ENCODE measurements around the gene ADAMTSL2.

ADAMTSL2 gene

DNA sequence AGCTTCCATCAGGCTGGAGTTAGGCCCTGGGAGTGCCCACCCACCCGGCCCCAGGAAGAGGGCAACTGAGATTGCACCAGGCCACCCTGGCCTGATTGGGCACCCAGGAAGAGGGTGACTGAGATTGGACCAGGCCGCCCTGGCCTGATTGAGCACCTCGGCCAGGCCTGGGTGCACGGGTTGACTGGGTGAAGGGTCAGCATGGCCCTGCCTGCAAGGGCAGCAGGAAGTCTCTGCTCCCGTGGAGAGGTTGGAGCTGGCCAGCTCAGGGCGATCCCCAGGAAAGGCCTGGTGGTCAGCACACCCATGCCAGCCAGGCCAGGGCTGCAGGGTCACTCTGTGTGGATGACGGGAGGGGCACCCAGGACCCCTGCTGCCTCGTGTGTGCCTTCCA is 11.8 kb downstream of the ADAMTSL2 start:
- no peaks in the 10 kb centered on the region for H3K36me3 ChIP-seq (ENCODE audit: control insufficient read depth, insufficient read depth, low read length)
- H3K9me3 ChIP-seq (ENCODE audit: control insufficient read depth, low read length), result no peaks in the 10 kb centered on the region
- H3K9ac ChIP-seq (ENCODE audit: low read length), result no peak overlapping the region
- H3K4me3 ChIP-seq (ENCODE audit: low read length), result no peak overlapping the region
- H3K27me3 ChIP-seq (ENCODE audit: control insufficient read depth, insufficient read depth, low read length), result no peaks in the 10 kb centered on the region
- H3K4me1 ChIP-seq (ENCODE audit: control insufficient read depth, insufficient read depth, low read length), result no peaks in the 10 kb centered on the region

DNA sequence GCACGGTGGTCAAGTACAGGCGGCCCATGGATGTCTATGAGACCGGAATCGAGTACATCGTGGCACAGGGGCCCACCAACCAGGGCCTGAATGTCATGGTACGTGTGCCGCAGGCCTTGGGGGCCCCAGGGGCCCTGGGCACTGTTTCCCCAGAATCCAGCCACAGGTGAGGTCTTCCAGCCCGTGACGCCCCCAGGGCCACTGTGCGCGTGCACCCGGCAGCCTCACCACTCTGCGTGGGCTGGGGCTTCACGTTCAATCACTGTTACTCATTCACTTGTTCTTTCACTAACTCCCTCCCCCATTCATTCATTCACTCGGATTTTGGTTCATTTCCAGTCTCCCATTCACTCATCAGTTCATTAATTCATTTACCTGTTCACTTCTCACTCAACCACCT is 12.6 kb downstream of the ADAMTSL2 start:
- Histone ChIP-seq H3K36me3 (ENCODE audit: control insufficient read depth, insufficient read depth, low read length) (no peaks in the 10 kb centered on the region), H3K27me3 (ENCODE audit: control insufficient read depth, insufficient read depth, low read length) (no peaks in the 10 kb centered on the region), H3K4me1 (ENCODE audit: control insufficient read depth, insufficient read depth, low read length) (no peaks in the 10 kb centered on the region), H3K9ac (ENCODE audit: low read length) (no peak overlapping the region), H3K9me3 (ENCODE audit: control insufficient read depth, low read length) (no peaks in the 10 kb centered on the region), H3K4me3 (ENCODE audit: low read length) (no peak overlapping the region)

DNA sequence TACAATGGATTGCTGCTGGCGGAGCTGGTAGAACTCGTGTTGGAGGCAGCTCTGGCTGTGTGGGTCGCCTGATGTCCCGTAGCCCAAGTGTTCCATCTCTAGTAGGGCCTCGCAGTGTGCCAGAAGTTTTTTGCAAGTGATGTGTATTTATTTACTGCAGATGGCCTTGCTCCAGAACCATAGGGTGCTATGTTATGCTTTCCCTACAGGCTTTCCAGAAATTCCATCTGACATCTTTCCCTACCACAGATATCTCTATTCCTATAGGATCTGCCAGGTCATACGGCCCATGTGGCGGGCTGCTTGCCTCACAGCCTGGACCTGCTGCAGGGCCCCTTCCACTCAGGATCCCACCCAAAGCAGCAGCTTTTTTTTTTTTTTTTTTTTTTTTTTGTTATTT is 16.9 kb downstream of the ADAMTSL2 start:
- Histone ChIP-seq H3K9me3 (ENCODE audit: control insufficient read depth, low read length) (no peaks in the 10 kb centered on the region), H3K4me3 (ENCODE audit: low read length) (no peak overlapping the region), H3K4me1 (ENCODE audit: control insufficient read depth, insufficient read depth, low read length) (no peaks in the 10 kb centered on the region), H3K9ac (ENCODE audit: low read length) (no peak overlapping the region), H3K36me3 (ENCODE audit: control insufficient read depth, insufficient read depth, low read length) (no peaks in the 10 kb centered on the region), H3K27me3 (ENCODE audit: control insufficient read depth, insufficient read depth, low read length) (no peaks in the 10 kb centered on the region)

DNA sequence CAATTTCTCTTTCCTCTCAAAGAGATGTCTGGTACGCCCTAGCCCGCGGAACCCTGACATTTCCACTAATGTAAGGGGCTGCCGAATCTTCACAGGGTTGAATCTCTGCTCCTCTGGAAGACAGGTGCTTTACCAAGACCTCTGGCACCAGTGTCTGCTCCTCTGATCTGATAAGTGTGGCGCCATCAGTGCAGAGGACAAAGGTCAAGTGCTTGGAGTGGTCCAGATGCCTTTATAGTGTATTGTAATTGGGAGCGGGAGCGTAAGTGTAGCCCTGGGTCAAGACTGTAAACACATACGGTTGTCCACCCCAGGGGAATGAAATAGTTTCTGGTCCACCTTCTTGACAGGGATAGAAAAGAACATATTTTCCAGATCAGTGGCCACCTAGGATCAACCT is 17.7 kb downstream of the ADAMTSL2 start:
- no peaks in the 10 kb centered on the region for H3K9me3 ChIP-seq (ENCODE audit: control insufficient read depth, low read length)
- no peaks in the 10 kb centered on the region for H3K27me3 ChIP-seq (ENCODE audit: control insufficient read depth, insufficient read depth, low read length)
- H3K36me3 ChIP-seq (ENCODE audit: control insufficient read depth, insufficient read depth, low read length), result no peaks in the 10 kb centered on the region
- no peak overlapping the region for H3K9ac ChIP-seq (ENCODE audit: low read length)
- H3K4me1 ChIP-seq (ENCODE audit: control insufficient read depth, insufficient read depth, low read length), result no peaks in the 10 kb centered on the region
- no peak overlapping the region for H3K4me3 ChIP-seq (ENCODE audit: low read length)

DNA sequence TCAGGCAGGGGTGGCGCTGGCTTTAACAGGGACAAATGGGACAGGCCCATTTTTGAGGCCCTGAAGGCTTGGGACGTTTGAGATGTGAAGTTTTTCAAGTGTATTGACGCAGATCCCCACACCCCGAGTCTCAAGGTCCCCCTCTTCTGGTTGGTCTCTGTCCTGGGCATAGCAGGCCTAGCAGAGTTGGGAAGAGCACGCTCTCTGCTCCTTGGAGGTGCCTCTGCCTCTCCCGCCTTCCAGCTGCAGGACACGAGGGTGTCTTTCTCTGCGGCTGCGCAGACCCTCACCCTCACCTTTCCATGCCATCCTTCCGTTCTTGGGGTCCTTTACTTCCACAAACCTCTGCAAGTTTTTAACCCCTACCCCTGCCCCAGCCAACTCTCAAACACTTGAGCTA is 18.6 kb downstream of the ADAMTSL2 start:
- Histone ChIP-seq H3K4me1 (ENCODE audit: control insufficient read depth, insufficient read depth, low read length) (peaks cover 2% of the 10 kb centered on the region), H3K4me3 (ENCODE audit: low read length) (no peak overlapping the region), H3K36me3 (ENCODE audit: control insufficient read depth, insufficient read depth, low read length) (no peaks in the 10 kb centered on the region), H3K9me3 (ENCODE audit: control insufficient read depth, low read length) (no peaks in the 10 kb centered on the region), H3K27me3 (ENCODE audit: control insufficient read depth, insufficient read depth, low read length) (no peaks in the 10 kb centered on the region), H3K9ac (ENCODE audit: low read length) (no peak overlapping the region)

DNA sequence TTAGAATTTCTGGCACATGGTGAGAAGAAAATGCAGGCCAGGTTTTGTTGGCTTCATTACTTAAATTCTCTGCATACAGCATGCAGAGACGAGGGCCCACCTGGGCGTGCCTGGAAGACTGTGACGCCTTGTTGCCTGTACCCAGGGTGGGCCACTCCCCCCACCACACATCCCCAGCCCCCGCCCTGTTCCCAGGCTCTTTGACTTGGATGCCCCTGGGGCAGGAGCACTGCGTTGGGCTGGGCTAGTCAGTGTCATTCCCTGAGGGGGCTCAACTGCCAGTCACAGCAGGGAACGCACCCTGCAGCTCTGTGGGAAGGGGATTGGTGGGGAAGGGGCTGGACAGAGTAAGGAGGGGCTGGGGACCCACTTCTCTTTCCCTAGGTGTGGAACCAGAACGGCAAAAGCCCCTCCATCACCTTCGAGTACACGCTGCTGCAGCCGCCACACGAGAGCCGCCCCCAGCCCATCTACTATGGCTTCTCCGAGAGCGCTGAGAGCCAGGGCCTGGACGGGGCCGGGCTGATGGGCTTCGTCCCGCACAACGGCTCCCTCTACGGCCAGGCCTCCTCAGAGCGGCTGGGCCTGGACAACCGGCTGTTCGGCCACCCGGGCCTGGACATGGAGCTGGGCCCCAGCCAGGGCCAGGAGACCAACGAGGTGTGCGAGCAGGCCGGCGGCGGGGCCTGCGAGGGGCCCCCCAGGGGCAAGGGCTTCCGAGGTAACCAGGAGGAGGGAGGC is 19.6 kb downstream of the ADAMTSL2 start:
- Histone ChIP-seq H3K4me3 (ENCODE audit: low read length) (no peak overlapping the region), H3K9ac (ENCODE audit: low read length) (no peak overlapping the region), H3K36me3 (ENCODE audit: control insufficient read depth, insufficient read depth, low read length) (no peaks in the 10 kb centered on the region), H3K9me3 (ENCODE audit: control insufficient read depth, low read length) (no peaks in the 10 kb centered on the region), H3K27me3 (ENCODE audit: control insufficient read depth, insufficient read depth, low read length) (no peaks in the 10 kb centered on the region), H3K4me1 (ENCODE audit: control insufficient read depth, insufficient read depth, low read length) (peaks cover 11% of the 10 kb centered on the region)

DNA sequence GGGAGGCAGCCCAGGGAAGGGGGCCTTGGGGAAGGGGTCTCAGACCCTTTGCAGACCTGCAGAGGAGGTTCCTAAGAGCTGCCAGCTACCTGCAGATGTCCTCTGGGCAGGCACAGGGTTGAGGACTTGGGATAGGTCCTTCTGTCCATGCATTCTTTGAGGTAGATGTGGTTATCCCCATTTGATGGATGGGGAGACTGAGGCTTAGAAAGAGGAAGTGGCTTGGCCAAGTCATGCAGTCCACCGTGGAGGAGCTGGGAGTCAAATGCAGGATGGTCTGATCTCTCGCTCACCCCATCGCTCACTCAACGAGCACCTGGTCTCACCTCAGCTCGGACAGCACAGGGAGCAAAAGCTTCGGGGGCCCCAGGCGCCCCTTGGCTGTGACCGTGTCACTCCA is 20.2 kb downstream of the ADAMTSL2 start:
- Histone ChIP-seq H3K36me3 (ENCODE audit: control insufficient read depth, insufficient read depth, low read length) (no peaks in the 10 kb centered on the region), H3K4me3 (ENCODE audit: low read length) (no peak overlapping the region), H3K4me1 (ENCODE audit: control insufficient read depth, insufficient read depth, low read length) (peaks cover 11% of the 10 kb centered on the region), H3K9ac (ENCODE audit: low read length) (no peak overlapping the region), H3K27me3 (ENCODE audit: control insufficient read depth, insufficient read depth, low read length) (no peaks in the 10 kb centered on the region), H3K9me3 (ENCODE audit: control insufficient read depth, low read length) (no peaks in the 10 kb centered on the region)

DNA sequence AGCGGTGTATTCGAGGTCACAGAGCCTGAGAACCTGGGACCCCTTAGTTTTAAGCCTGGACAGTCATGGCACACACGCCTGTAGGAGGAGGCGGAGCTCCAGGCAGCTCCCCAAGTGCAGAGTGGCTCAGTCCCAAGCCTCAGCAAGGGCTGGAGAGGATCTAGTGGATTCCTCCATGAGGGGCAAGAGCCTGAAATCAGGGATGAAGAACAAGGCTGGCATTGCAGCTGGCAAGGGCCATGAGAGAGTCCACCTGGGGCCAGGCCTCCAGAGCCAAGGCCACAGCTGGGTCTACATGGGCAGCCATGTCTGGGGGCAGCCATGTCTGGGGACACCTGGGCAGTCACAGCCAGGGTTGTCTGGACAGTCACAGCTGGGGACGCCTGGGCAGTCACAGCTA is 21.9 kb downstream of the ADAMTSL2 start:
- no peak overlapping the region for H3K4me3 ChIP-seq (ENCODE audit: low read length)
- H3K36me3 ChIP-seq (ENCODE audit: control insufficient read depth, insufficient read depth, low read length), result no peaks in the 10 kb centered on the region
- no peaks in the 10 kb centered on the region for H3K9me3 ChIP-seq (ENCODE audit: control insufficient read depth, low read length)
- peaks cover 11% of the 10 kb centered on the region for H3K4me1 ChIP-seq (ENCODE audit: control insufficient read depth, insufficient read depth, low read length)
- H3K9ac ChIP-seq (ENCODE audit: low read length), result no peak overlapping the region
- no peaks in the 10 kb centered on the region for H3K27me3 ChIP-seq (ENCODE audit: control insufficient read depth, insufficient read depth, low read length)

DNA sequence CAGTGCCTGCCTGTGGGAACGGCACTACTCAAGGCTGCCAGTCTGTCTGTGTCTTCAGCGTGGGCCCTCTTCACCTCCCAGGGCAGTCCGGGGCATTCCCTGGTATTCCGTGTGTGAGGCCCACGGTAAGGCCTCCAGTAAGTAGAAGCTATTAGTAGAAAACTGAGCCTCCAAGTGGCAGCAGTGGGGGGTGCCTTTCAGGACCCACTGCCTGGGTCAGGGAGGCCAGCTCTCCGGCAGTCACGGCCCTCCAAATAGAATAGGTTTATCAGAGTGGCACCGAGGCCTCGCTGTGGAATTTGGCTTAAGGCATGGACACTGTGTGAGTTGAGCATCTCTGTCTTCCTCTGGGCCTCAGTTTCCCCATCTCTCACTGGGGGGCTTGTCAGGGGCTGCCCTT is 23.1 kb downstream of the ADAMTSL2 start:
- Histone ChIP-seq H3K9ac (ENCODE audit: low read length) (no peak overlapping the region), H3K9me3 (ENCODE audit: control insufficient read depth, low read length) (no peaks in the 10 kb centered on the region), H3K4me3 (ENCODE audit: low read length) (no peak overlapping the region), H3K27me3 (ENCODE audit: control insufficient read depth, insufficient read depth, low read length) (no peaks in the 10 kb centered on the region), H3K4me1 (ENCODE audit: control insufficient read depth, insufficient read depth, low read length) (peaks cover 11% of the 10 kb centered on the region), H3K36me3 (ENCODE audit: control insufficient read depth, insufficient read depth, low read length) (no peaks in the 10 kb centered on the region)

DNA sequence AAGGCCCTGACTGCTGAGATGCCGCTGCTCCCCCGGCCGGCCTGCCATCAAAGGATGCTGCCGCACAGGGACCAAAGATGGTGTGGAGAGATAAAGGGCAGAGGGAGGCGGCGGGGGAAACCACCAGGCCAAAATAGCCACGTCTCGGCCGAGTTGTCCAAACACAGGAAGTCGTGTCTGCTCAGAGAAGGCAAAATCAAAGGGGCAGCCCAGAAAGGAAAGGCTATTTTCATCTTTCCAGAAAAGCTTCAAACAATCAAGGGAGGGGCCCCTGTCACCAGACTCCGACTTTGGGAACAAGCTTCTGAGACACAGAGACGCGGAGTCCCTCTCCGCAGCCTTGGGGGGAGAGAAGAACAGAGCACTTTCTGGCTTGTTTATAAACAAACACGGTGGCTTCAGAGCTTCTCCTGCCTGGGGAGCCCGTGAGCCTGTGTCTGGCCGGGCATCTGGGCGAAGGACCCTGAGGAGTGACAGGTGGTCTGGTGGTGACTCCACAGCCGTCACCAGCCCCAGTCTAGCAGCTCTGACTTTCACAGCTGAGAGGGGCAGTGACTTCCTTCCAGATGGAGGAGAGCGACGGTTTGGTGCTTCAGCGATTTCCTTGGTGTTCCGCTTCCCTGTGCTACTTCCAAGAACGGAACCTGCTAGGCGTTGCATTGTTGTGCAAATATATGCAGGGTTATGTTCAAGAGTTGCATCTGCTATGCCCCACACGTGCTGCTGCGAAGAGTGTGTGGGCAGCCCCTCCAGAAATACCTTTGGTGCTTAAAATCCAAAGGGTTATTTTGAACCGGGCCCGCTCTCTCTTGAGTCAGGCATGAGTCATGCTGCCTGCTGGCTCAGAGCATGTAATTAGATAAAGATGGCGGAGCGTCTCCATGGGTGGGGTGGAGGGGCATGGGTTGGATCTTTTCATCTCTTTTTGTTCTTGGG is 24.0 kb downstream of the ADAMTSL2 start:
- Histone ChIP-seq H3K9me3 (ENCODE audit: control insufficient read depth, low read length) (no peaks in the 10 kb centered on the region), H3K4me1 (ENCODE audit: control insufficient read depth, insufficient read depth, low read length) (peaks cover 19% of the 10 kb centered on the region), H3K4me3 (ENCODE audit: low read length) (no peak overlapping the region), H3K27me3 (ENCODE audit: control insufficient read depth, insufficient read depth, low read length) (no peaks in the 10 kb centered on the region), H3K9ac (ENCODE audit: low read length) (no peak overlapping the region), H3K36me3 (ENCODE audit: control insufficient read depth, insufficient read depth, low read length) (no peaks in the 10 kb centered on the region)

DNA sequence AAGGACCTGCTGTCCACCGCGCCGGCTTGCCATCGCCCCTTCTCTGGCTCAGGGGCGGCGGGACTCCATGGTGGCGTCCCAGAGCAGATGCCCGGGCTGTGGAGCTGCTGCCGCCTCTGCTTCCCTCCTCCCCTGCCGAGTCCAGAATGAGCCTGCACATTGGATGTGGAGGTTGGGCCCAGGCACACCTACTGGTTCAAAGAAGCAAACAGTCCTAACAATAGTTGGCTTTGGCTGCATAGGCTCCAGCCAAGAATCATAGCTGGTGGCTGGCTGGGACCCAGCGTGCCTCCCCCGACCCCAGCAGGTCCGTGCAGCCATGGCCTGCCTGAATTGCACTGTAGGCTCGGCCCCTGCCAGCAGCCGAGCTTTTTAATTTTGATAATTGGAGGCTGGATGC is 25.8 kb downstream of the ADAMTSL2 start:
- H3K9ac ChIP-seq (ENCODE audit: low read length), result no peak overlapping the region
- peaks cover 20% of the 10 kb centered on the region for H3K4me1 ChIP-seq (ENCODE audit: control insufficient read depth, insufficient read depth, low read length)

DNA sequence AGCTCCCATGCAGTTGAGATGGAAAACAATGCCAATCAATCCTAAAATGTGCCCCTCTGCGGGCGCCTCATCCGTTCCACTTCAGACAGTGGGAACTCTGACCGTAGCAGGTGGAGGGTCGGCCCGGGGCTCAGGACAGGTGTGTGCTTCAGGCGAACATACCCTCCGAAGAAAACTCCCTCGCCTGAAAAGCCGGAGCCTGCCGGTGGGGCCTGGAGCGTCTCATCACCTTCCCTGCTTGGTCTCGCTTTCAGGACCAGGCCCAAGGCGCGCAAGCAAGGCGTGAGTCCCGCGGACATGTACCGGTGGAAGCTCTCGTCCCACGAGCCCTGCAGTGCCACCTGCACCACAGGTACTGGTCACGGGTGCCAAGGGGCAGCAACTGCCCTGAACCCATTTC is 26.4 kb downstream of the ADAMTSL2 start:
- Histone ChIP-seq H3K4me3 (ENCODE audit: low read length) (no peak overlapping the region), H3K36me3 (ENCODE audit: control insufficient read depth, insufficient read depth, low read length) (no peaks in the 10 kb centered on the region), H3K9me3 (ENCODE audit: control insufficient read depth, low read length) (no peaks in the 10 kb centered on the region), H3K4me1 (ENCODE audit: control insufficient read depth, insufficient read depth, low read length) (peaks cover 20% of the 10 kb centered on the region), H3K27me3 (ENCODE audit: control insufficient read depth, insufficient read depth, low read length) (no peaks in the 10 kb centered on the region), H3K9ac (ENCODE audit: low read length) (no peak overlapping the region)

More for the DNA sequence above, 25.8 kb downstream of the ADAMTSL2 start:
- Histone ChIP-seq H3K36me3 (ENCODE audit: control insufficient read depth, insufficient read depth, low read length) (no peaks in the 10 kb centered on the region), H3K27me3 (ENCODE audit: control insufficient read depth, insufficient read depth, low read length) (no peaks in the 10 kb centered on the region), H3K4me3 (ENCODE audit: low read length) (no peak overlapping the region), H3K9me3 (ENCODE audit: control insufficient read depth, low read length) (no peaks in the 10 kb centered on the region)
